NB4 (cell line): ENCODE results near the gene ICAM3.

ENCODE experiments used
- DNase-seq: peaks from one replicate; pipeline ENCODE4 v3.0.0; 2010; ENCODE audit warnings: low read depth
- H3K4me3 ChIP-seq: one replicate; pipeline ENCODE4 v1.5.1; 2011; ENCODE audit warnings: mild to moderate bottlenecking, low read depth, low read length, moderate library complexity
- MYC ChIP-seq: IDR thresholded peaks from 2 replicates; pipeline ENCODE4 v1.6.1; 2011; ENCODE audit warnings: low read depth, low read length
- POLR2A ChIP-seq: IDR thresholded peaks from 2 replicates; pipeline ENCODE4 v1.6.1; 2011; ENCODE audit warnings: mild to moderate bottlenecking; ENCODE audit not compliant: insufficient read length; ENCODE audit errors: extremely low read depth
- TF ChIP-seq, protein P1 (sequence below): IDR thresholded peaks from 2 replicates; pipeline ENCODE4 v1.6.1; 2011; ENCODE audit warnings: low read depth, low read length
- TF ChIP-seq, protein P2 (sequence below): IDR thresholded peaks from one replicate; pipeline ENCODE4 v1.5.1; 2012; ENCODE audit warnings: low read depth, low read length

The ICAM3 gene

DNA sequence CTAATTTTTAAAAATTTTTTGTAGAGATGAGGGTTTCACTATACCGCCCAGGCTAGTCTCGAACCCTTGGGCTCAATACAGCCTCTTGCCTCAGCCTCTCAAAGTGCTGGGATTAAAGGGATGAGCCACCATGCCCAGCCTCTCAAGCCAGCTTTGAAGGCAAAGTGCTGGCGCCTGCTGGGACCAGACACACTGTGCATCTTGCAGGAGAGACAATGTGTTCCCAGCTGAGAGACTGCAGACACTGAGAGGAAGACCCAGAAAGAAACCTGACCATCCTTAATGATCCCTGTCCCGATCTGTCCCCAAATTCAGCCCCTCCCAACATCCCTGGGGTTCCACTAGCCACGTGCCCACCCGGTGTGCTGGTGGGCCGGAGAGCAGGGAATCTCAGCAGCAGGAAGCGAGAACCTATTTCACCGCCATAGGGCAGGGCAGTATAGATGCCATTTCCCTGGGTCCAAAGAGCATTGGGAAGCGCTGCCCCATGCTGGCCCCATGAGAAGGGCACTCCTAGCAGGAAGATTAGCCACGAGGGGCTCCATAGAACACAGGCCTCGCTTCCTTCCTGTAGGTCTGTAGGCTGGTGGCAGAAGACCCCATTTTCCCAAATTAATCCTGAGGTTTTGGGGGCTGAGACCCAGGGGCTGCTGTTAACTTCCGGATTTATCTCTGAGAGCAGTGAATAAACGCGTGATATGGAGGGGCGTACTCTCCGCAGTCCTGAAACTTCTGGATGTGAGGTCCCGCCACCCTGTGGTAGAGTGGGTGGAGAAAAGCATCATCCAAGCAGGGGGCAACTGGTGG is 7.1 kb downstream of the ICAM3 start:
- H3K4me3 ChIP-seq: peak overlapping the region; percentile 67
- peak; percentile 67 for DNase-seq
- TF ChIP-seq POLR2A (no peak), MYC (no peak)
- TF ChIP-seq, protein P1, sequence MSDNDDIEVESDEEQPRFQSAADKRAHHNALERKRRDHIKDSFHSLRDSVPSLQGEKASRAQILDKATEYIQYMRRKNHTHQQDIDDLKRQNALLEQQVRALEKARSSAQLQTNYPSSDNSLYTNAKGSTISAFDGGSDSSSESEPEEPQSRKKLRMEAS: no peak
- TF ChIP-seq, protein P2, sequence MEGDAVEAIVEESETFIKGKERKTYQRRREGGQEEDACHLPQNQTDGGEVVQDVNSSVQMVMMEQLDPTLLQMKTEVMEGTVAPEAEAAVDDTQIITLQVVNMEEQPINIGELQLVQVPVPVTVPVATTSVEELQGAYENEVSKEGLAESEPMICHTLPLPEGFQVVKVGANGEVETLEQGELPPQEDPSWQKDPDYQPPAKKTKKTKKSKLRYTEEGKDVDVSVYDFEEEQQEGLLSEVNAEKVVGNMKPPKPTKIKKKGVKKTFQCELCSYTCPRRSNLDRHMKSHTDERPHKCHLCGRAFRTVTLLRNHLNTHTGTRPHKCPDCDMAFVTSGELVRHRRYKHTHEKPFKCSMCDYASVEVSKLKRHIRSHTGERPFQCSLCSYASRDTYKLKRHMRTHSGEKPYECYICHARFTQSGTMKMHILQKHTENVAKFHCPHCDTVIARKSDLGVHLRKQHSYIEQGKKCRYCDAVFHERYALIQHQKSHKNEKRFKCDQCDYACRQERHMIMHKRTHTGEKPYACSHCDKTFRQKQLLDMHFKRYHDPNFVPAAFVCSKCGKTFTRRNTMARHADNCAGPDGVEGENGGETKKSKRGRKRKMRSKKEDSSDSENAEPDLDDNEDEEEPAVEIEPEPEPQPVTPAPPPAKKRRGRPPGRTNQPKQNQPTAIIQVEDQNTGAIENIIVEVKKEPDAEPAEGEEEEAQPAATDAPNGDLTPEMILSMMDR: peak; percentile 42

DNA sequence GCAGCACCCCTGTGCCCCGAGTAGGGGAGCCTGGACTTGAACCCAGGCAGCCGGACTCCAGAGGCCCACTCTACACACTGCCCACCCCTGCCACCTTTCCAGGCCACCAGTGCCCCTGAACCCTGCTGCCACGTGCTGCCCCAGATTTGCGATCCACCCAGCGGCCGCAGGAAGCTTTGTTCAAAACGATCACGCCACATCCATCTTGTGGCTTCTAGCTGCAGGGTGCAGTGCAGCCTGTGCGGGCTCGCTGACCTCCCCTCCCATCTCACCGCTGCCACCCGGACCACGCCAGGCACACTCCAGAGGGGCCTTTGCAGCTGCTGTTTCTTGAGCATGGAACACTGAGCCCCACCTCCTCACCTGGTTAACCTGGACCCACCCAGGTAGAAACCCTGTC is 9.9 kb downstream of the ICAM3 start:
- DNase-seq: no peak
- TF ChIP-seq MYC (no peak), POLR2A (no peak)
- TF ChIP-seq, protein P2: no peak
- TF ChIP-seq, protein P1: no peak
- no peak overlapping the region for H3K4me3 ChIP-seq

DNA sequence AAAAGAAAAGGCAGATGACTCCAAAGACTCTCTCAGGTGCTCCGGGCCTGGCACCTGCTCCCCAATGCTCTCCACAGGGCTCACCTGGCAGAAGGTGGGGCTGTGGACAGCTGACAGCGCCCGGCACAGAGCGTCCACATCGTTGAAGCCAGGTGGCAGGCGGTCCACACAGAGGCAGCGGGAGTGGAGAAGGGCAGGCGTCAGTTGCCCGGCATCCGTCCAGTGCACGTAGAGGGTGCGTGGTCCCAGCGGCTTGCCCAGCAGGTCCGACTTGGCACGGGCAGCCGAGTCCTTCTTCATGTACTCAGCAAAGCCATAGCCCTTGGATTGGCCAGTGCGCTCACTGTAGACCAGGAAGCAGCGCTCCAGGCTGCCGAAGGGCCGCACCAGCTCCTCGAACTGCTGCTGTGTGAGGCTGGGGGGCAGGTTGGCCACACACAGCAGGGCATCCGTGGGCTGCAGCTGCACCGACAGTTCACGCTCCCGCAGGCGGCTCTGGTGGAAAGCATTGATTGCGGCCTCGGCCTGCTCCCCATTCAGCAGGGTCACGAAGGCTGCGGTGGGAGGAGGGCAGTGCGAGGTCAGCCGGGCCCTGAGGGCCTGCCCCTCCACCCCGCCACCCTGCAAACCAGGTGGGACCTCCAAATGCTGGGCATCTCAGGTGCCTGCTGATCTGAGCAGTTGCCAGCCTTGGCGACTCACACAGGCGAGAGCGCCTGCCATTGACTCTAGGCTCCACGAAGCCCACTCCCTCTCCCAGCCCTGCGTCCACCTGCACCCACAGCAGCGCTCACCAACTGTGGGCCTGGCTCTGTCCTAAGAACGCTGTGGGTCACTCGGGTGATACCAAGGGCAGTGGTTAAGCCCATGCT is 10.6 kb downstream of the ICAM3 start:
- no peak for DNase-seq
- H3K4me3 ChIP-seq: no peak overlapping the region
- TF ChIP-seq, protein P2: no peak
- no peak for TF ChIP-seq MYC
- TF ChIP-seq, protein P1: no peak
- TF ChIP-seq POLR2A: no peak

DNA sequence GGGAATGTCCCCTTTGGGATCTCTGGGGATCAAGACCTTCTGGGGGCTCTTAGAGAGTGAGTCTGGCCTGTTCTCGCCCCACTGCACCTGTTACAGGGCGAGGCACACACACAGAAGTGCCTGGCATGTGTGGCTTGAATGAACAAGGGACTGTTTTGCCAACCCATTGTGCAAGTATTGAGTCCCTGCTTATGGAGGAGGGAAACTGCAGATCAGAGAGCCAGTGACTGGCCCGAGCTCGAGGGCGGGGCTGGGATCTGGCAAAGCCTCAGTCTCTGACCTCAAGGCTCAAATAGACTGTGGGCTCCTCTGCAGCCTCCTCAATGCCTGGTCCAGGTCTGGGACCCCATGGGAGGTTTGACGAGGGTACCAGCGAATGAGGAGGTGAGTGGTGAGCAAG is 11.6 kb downstream of the ICAM3 start:
- TF ChIP-seq POLR2A (no peak), MYC (no peak)
- TF ChIP-seq, protein P2: no peak
- TF ChIP-seq, protein P1: no peak
- no peak overlapping the region for H3K4me3 ChIP-seq
- DNase-seq: no peak

DNA sequence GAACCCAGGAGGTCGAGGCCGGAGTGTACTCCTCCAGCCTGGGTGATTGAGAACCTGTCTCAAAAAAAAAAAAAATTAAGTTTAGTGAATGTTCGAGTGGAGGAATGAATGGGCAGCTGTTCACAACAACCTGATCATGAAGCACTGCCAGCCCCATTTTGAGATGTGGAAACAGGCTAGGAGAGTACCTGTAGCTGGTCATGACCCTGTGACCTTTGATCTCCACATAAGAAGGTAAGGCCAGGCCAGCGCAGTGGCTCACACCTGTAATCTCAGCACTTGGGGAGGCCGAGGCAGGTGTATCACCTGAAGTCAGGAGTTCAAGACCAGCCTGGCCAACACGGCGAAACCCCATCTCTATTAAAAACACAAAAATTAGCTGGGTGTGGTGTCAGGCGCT is 13.7 kb downstream of the ICAM3 start:
- TF ChIP-seq, protein P2: no peak
- TF ChIP-seq, protein P1: no peak
- TF ChIP-seq MYC: no peak
- no peak for TF ChIP-seq POLR2A
- no peak for DNase-seq
- no peak overlapping the region for H3K4me3 ChIP-seq
